ENCODE data around the gene HTT.

The HTT gene

DNA sequence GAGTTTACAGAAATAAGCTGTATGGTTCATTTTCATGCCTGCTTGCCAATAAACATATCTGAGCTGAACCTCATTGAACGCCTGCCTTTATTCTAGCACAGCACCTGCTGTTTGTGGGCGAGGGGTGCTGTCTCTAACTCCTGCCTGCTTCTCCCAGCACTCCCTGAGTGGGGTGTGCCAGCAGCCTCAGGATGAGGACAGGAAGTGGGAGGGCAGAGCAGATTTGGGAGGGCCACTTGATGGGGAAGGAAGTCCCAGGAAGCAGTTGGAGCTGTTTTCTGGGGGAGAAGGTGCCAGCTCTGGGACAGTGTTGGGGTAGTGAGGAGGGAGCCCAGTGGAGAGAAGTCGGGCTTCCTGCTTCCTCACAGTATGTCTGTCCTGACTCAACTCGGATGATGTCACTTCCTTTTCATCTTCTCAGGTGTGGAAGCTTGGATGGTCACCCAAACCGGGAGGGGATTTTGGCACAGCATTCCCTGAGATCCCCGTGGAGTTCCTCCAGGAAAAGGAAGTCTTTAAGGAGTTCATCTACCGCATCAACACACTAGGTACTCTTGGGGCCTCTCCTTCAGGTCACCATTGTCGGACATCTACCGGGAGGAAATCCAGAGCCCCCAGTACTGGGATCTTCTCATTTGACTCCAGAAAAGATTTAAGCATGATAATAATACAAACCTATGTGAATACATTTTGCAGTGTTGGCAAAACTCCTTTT, 145.4 kb downstream of the HTT start:
- DNase-seq (ENCODE audit: low spot score): no peak

DNA sequence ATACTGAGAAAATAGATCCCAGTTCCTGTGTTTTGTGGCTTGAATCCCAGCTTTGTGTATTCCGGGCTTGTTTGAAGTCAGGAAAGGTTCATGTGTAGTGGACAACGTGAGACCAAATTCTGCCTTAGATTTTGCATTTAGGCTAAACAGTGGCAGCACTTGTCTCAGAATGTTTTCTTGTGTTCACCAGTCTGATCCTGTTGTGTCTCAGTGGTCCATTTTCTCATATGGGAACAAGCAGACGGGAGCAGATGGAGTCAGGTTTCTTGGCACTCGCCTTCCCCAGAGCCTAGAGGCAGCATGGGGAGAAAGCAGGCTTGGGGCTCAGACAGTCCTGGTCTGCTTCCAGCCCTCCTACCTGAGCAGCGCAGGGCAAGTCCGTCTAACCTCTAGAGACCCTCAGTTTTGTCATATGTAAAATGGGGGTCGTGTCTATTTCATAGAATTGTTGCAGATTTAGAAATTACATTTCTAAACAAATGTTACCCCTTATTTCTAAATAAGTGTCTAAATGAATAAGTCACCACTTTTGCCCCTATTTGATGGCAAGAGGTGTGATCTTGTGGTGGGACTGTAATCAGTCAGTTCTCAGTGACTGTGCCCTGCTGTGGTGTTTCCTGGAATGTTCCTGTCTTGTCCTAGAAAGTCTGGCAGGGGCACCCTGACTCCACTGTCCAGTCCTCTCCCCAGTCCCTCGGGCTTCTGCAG, 146.1 kb downstream of the HTT start:
- no peak for DNase-seq (ENCODE audit: low spot score)

DNA sequence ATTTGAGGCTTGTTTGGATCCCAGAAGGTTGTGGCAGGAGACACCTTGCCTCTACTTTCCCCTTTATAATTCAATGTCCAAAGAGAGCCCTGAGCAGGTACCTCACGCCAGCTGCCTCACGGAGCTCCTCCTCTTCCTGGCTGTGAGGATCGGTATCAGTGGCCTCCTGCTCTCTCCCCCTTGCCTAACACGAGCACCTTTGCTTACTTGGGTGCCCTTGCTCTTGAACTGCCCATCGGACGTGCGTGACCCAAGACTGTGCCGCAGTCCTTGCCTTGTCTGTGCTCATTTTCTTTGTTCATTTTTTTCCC, 146.7 kb downstream of the HTT start:
- no peak for DNase-seq (ENCODE audit: low spot score)

GRCh38 chr4:3221996-3222395, 147.5 kb downstream of the HTT start:
- no peak for DNase-seq (ENCODE audit: low spot score)

- no peak for DNase-seq (ENCODE audit: low spot score)
These were observed 148.9 kb downstream of the HTT start for GRCh38 chr4:3223346-3223745.

GRCh38 chr4:3223956-3224748, 149.7 kb downstream of the HTT start:
- DNase-seq (ENCODE audit: low spot score): no peak

DNA sequence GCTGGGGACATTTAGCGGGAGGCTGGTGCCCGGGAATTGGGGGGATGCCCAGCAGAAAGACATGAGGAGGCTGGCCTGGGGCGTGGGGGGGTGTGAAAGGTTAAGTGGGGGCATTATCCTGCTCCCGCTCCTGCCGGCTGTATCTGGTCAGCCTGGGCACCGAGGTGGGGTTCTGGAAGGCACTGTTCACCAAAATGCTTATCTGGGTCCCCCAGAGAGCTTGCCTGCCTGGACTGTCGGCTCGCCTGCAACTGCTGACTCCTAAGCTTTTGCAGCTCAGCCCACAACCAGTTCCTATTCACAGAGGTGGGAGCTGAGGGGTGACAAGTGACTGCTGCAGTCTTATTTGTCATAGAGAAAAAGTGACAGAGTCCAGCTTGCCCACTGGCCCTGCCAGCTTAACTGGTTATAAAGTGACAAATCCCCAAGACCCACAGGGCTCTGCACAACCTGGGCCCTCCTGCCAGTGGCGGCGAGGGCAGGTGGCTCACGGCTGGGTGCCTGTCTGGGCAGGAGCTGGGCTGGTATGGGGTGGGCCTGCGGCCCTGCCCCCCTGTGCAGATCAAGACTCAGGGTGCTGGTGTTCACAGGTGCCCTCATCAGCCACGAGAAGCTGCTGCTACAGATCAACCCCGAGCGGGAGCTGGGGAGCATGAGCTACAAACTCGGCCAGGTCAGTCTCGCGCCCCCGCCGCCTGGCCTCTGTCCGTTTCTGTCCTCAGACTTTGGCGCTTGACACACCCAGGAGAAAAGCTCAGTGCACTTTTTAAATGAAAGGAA, 150.8 kb downstream of the HTT start:
- no peak for DNase-seq (ENCODE audit: low spot score)

DNA sequence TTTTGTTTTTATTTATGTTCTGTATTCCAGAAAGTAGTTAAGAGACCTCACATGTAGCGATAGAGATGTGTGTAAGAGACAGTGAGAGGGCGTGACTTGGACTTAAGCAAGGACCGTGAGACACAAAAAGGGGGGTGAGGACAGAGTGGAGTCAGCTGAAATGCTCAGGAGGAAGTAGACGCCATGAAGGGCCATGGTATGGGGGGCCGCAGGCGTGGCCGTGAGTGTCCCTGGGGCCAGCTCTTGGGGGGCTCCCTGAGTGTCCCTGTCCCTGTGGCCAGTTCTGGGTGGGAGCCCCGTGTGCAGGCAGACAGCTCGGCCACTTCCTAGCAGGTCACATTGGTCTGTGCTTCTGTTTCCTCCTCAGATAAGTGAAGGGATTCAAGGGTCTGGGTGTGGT, 151.5 kb downstream of the HTT start:
- no peak for DNase-seq (ENCODE audit: low spot score)

DNA sequence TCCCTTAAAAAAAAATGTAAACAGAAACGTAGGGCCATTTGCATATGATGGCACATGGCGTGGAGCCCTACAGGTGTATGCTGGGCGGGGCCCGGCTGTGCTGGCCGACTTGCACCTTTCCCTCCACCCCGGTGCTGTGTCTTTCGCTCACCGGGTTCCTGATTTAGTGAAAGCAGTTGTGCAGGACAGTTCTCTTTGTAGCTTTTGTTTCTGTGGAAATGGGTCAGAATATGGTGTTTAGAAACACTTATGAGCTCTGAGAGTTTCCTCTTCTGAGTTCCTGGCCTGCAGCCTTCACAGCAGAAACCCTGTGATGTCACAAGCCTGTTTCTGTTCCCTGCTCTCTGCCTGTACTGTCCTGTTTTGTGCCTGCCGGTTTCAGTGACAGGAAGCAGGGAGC, 152.0 kb downstream of the HTT start:
- DNase-seq (ENCODE audit: low spot score): no peak

DNA sequence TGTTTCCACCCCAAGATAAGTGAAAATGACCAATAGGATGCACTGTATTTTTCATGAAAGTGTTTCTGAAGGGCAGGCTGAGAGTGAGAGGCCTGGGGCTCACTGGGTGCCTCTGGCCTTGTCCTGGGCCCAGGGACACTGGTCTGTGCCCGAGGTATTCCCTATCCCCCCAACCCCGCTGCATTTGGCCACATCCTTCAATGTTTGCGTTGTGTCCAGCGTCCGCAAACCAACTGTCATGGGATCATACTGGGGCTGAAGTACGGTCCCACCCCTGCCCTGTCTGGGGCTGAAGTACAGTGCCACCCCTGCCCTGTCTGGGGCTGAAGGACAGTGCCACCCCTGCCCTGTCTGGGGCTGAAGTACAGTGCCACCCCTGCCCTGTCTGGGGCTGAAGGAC, 152.5 kb downstream of the HTT start:
- no peak for DNase-seq (ENCODE audit: low spot score)

GRCh38 chr4:3227878-3228675, 153.6 kb downstream of the HTT start:
- peak; percentile 50 for DNase-seq (ENCODE audit: low spot score)

DNA sequence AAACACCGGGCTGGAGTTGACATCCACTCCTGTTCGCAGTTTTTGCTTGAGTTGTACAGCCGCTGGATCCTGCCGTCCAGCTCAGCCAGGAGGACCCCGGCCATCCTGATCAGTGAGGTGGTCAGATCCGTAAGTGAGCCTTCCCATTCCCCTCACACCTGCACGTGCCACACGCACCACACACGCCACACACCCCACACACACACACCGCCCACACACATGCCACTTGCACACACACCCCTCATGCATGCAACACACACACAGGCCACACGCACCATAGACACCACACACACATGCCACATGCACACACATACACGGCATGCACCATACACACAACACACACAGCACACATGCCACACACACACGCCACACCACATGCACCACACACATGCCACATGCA, 154.4 kb downstream of the HTT start:
- DNase-seq (ENCODE audit: low spot score): no peak

GRCh38 chr4:3229328-3229727, 154.8 kb downstream of the HTT start:
- DNase-seq (ENCODE audit: low spot score): no peak

DNA sequence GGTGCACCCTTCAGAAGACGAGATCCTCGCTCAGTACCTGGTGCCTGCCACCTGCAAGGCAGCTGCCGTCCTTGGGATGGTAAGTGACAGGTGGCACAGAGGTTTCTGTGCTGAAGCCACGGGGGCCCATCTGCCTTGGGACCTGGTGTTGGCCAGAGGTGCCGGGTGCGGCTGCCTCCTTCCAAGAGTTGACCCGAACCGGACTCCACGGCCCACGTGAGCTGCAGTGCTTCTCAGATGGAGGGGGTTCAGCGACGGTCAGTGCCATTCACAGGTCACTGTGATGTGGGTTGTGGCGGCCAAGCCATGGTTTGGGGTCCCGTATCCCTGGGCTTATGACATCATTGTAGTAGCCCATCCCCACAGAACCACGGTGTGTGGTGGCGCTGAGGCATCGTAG, 155.5 kb downstream of the HTT start:
- no peak for DNase-seq (ENCODE audit: low spot score)

- no peak for DNase-seq (ENCODE audit: low spot score)
These were observed 157.0 kb downstream of the HTT start for GRCh38 chr4:3231471-3231870.

- no peak for DNase-seq (ENCODE audit: low spot score)
These were observed 157.5 kb downstream of the HTT start for GRCh38 chr4:3232001-3232400.

DNA sequence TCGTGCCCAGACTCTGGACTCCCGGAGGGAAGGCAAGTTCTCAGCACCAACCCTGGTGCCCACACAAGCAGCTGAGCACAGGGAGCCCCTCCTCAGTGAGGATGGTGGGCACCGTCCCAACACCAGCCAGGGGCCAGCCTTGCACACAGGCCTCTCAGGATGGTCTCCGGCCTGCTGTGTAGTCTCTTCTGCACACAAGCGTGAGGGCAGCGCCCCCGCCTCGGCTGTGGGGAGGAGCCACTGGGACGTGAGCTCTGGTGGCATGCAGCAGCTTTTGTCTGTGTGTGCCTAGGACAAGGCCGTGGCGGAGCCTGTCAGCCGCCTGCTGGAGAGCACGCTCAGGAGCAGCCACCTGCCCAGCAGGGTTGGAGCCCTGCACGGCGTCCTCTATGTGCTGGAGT, 158.4 kb downstream of the HTT start:
- no peak for DNase-seq (ENCODE audit: low spot score)

DNA sequence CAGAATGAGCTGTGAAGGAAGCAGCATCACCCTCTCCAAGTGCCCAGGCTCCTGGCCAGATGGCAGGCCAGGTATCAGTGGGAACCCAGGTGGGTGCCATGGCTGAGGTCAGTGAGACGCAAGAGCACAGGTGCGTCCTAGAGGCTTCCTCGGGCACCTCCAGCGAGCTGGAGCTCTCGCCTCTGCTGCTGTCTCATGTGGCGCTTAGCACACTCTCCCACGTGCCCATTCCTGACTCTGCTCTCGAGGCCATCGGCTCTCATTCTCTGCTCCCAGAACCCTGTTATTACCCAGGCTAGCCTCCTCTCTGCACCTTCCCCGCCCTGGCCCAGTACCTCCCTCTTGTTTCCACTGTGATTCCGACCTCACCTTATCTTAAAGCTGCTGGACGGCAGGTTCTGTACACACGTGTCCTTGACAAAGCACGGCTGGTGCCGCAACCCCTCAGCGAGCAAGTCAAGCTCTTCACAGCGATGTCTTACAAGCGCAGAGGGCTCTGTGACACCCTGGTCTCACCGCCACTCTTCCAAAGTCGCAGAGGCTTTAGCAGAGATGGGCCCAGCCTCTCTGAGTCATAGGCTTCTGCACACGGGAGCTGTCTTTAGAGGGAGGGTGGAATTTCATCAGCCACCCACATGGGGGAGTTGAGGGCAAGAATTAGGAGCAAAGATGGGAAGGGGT, 159.1 kb downstream of the HTT start:
- DNase-seq (ENCODE audit: low spot score): peak; percentile 62

GRCh38 chr4:3234171-3235029, 159.9 kb downstream of the HTT start:
- DNase-seq (ENCODE audit: low spot score): no peak

- DNase-seq (ENCODE audit: low spot score): no peak
These were observed 160.5 kb downstream of the HTT start for GRCh38 chr4:3235030-3235345.
